Measurements from ENCODE around the gene SORBS1.
"Not testable (repeated sequence)": the region's sequence is repeated elsewhere in the genome, so short reads cannot be mapped to it uniquely, and the experiment has no call there.

SORBS1 gene

GRCh38 chr10:95480901-95481491 is 80.2 kb downstream of the SORBS1 start:
- Mint-ChIP-seq H3K4me1 (ENCODE audit: low read depth) (peaks cover 5% of the 10 kb centered on the region), H3K4me3 (no peak overlapping the region), H3K9me3 (no peaks in the 10 kb centered on the region), H3K27me3 (ENCODE audit: low read depth) (no peaks in the 10 kb centered on the region), H3K36me3 (ENCODE audit: low read depth) (no peaks in the 10 kb centered on the region), H3K27ac (no peak overlapping the region)

- Mint-ChIP-seq H3K27ac (no peak overlapping the region), H3K4me3 (no peak overlapping the region), H3K4me1 (ENCODE audit: low read depth) (peaks cover under 1% of the 10 kb centered on the region), H3K36me3 (ENCODE audit: low read depth) (no peaks in the 10 kb centered on the region), H3K27me3 (ENCODE audit: low read depth) (no peaks in the 10 kb centered on the region), H3K9me3 (no peaks in the 10 kb centered on the region)
Observed at GRCh38 chr10:95480102-95480900, 80.9 kb downstream of the SORBS1 start.

DNA sequence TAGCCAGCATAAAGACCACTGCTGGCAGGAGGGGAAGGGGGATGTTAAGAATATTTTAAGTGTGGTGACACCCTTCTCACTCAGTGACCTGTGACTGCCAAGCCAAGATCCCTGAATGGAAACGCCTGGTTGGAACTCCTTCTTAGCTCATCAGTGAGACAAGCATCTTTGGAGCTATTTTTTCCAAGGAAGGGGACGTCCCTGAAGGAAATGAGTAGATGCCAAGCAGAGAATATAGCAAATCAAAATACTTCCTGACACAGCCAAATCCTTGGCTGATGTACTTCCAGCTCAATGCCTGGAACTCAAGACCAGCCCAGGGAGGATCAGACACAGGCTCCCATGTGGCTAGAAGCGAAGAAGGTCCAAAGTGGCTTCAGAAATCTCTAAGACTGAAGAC is 82.2 kb downstream of the SORBS1 start:
- Mint-ChIP-seq H3K4me3 (no peak overlapping the region), H3K4me1 (ENCODE audit: low read depth) (no peaks in the 10 kb centered on the region), H3K36me3 (ENCODE audit: low read depth) (no peaks in the 10 kb centered on the region), H3K27me3 (ENCODE audit: low read depth) (no peaks in the 10 kb centered on the region), H3K9me3 (no peaks in the 10 kb centered on the region), H3K27ac (no peak overlapping the region)

DNA sequence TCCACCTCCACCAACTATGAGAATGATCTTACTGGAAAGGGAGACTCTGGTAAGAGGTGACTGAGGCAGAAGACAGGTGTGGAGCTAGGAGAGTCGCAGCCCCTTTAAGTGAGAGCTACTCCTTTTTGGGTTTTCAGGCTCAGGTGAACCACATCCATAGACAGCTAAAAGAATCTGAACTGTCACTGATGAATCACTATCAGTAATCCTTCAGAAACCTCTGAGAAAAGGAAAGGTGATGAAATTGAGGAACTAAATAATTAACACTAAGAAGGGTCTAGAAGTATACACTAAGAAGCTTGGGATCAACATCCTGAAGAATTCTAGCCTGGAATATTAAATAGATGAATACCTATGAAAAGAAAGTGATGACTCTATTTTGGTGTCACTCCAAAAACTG is 83.0 kb downstream of the SORBS1 start:
- H3K4me1 Mint-ChIP-seq (ENCODE audit: low read depth), result no peaks in the 10 kb centered on the region
- no peak overlapping the region for H3K4me3 Mint-ChIP-seq
- no peaks in the 10 kb centered on the region for H3K27me3 Mint-ChIP-seq (ENCODE audit: low read depth)
- H3K9me3 Mint-ChIP-seq, result no peaks in the 10 kb centered on the region
- no peaks in the 10 kb centered on the region for H3K36me3 Mint-ChIP-seq (ENCODE audit: low read depth)
- H3K27ac Mint-ChIP-seq, result no peak overlapping the region

GRCh38 chr10:95477175-95477520 is 84.0 kb downstream of the SORBS1 start:
- Mint-ChIP-seq H3K27ac (no peak overlapping the region), H3K9me3 (no peaks in the 10 kb centered on the region), H3K36me3 (ENCODE audit: low read depth) (no peaks in the 10 kb centered on the region), H3K4me3 (no peak overlapping the region), H3K4me1 (ENCODE audit: low read depth) (no peaks in the 10 kb centered on the region), H3K27me3 (ENCODE audit: low read depth) (peaks cover 3% of the 10 kb centered on the region)

GRCh38 chr10:95476469-95477174 is 84.5 kb downstream of the SORBS1 start:
- H3K4me3 Mint-ChIP-seq, result no peak overlapping the region
- no peak overlapping the region for H3K27ac Mint-ChIP-seq
- peaks cover 3% of the 10 kb centered on the region for H3K27me3 Mint-ChIP-seq (ENCODE audit: low read depth)
- H3K36me3 Mint-ChIP-seq (ENCODE audit: low read depth), result no peaks in the 10 kb centered on the region
- no peaks in the 10 kb centered on the region for H3K9me3 Mint-ChIP-seq
- H3K4me1 Mint-ChIP-seq (ENCODE audit: low read depth), result no peaks in the 10 kb centered on the region

DNA sequence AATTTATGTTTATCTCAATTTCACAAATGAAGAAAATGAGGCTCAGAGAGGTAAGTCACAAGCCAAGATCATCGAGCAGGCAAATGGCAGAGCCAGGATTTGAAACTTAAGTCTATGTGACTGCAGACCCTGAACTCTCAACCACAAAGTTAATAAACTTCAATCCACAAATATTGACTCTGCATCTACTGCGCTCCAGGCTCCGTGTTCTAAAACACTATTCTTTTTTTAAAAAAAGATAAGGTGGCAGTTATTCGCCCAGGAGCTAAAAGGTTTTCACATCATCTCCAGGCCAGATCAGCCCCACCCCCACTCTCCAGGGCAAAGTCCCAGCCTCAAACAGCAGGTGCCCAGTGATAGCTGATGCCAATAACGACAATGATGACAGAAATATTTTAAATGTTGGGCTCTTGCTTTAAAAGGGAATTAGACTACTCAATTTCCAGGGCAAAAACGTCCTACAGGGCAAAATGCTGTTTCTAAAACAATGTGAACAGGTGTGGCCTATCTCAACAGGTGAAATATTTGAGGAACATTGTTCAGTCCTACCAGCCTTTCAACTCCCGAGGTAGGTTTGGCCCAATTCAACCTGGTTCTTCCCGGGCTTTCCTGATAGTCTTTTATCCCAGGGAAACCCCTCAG is 85.2 kb downstream of the SORBS1 start:
- Mint-ChIP-seq H3K27me3 (ENCODE audit: low read depth) (peaks cover 7% of the 10 kb centered on the region), H3K9me3 (no peaks in the 10 kb centered on the region)

GRCh38 chr10:95475003-95475383 is 86.2 kb downstream of the SORBS1 start:
- peaks cover 7% of the 10 kb centered on the region for H3K27me3 Mint-ChIP-seq (ENCODE audit: low read depth)
- no peak overlapping the region for H3K27ac Mint-ChIP-seq
- H3K9me3 Mint-ChIP-seq, result no peaks in the 10 kb centered on the region
- no peak overlapping the region for H3K4me3 Mint-ChIP-seq
- H3K36me3 Mint-ChIP-seq (ENCODE audit: low read depth), result no peaks in the 10 kb centered on the region
- no peaks in the 10 kb centered on the region for H3K4me1 Mint-ChIP-seq (ENCODE audit: low read depth)

More for the DNA sequence above, 85.2 kb downstream of the SORBS1 start:
- Mint-ChIP-seq H3K4me1 (ENCODE audit: low read depth) (no peaks in the 10 kb centered on the region), H3K27ac (no peak overlapping the region), H3K4me3 (no peak overlapping the region), H3K36me3 (ENCODE audit: low read depth) (no peaks in the 10 kb centered on the region)

GRCh38 chr10:95474228-95475002 is 86.8 kb downstream of the SORBS1 start:
- Mint-ChIP-seq H3K4me3 (no peak overlapping the region), H3K27ac (no peak overlapping the region)

GRCh38 chr10:95472304-95473088 is 88.7 kb downstream of the SORBS1 start:
- Mint-ChIP-seq H3K4me1 (ENCODE audit: low read depth) (no peaks in the 10 kb centered on the region), H3K36me3 (ENCODE audit: low read depth) (no peaks in the 10 kb centered on the region), H3K27me3 (ENCODE audit: low read depth) (peaks cover 11% of the 10 kb centered on the region), H3K27ac (no peak overlapping the region), H3K4me3 (no peak overlapping the region), H3K9me3 (no peaks in the 10 kb centered on the region)

More at GRCh38 chr10:95474228-95475002, 86.8 kb downstream of the SORBS1 start:
- Mint-ChIP-seq H3K36me3 (ENCODE audit: low read depth) (no peaks in the 10 kb centered on the region), H3K9me3 (no peaks in the 10 kb centered on the region), H3K27me3 (ENCODE audit: low read depth) (peaks cover 7% of the 10 kb centered on the region), H3K4me1 (ENCODE audit: low read depth) (no peaks in the 10 kb centered on the region)

DNA sequence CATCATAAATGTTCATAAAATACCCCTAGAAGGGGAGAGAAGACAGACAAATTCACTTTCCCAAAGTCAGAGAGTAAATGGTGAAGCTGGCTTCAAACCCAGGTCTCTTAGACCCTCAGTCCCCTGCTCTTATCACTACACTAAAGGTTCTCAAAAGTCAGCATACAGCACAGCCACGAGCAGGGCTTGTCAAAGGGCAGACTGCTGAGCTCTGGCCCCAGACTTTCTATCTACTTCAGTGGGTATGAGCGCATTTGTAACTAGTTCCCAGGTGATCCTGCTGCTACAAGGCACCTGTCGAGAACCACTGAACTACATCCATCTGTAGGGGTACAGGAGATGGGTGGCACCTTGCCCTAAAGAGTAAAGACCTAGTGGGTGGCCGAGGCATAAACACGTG is 91.5 kb downstream of the SORBS1 start:
- Mint-ChIP-seq H3K36me3 (ENCODE audit: low read depth) (no peaks in the 10 kb centered on the region), H3K9me3 (no peaks in the 10 kb centered on the region), H3K4me1 (ENCODE audit: low read depth) (no peaks in the 10 kb centered on the region), H3K4me3 (no peak overlapping the region), H3K27ac (no peak overlapping the region), H3K27me3 (ENCODE audit: low read depth) (peaks cover 11% of the 10 kb centered on the region)

GRCh38 chr10:95469251-95469650 is 91.9 kb downstream of the SORBS1 start:
- no peaks in the 10 kb centered on the region for H3K9me3 Mint-ChIP-seq
- H3K36me3 Mint-ChIP-seq (ENCODE audit: low read depth), result no peaks in the 10 kb centered on the region
- H3K27me3 Mint-ChIP-seq (ENCODE audit: low read depth), result peaks cover 11% of the 10 kb centered on the region
- no peaks in the 10 kb centered on the region for H3K4me1 Mint-ChIP-seq (ENCODE audit: low read depth)
- no peak overlapping the region for H3K4me3 Mint-ChIP-seq
- no peak overlapping the region for H3K27ac Mint-ChIP-seq

- H3K4me3 Mint-ChIP-seq; H3K9me3 Mint-ChIP-seq; H3K36me3 Mint-ChIP-seq (ENCODE audit: low read depth); H3K27ac Mint-ChIP-seq; H3K4me1 Mint-ChIP-seq (ENCODE audit: low read depth): not testable (repeated sequence)
- H3K27me3 Mint-ChIP-seq (ENCODE audit: low read depth), result peaks cover 16% of the 10 kb centered on the region
Observed at GRCh38 chr10:95467642-95468041, 93.5 kb downstream of the SORBS1 start.

Measured in T-helper 1 cell treated with Interleukin-12 subunit alpha and Interleukin-12 subunit beta and Interleukin-4 antibody, amounts not matched to agents 30 μg/mL and 1 μg/mL, for 36 hours (primary cell).